ENCODE results near the gene TFCP2.

GRCh38 chr12:51191516-51192283 is 18.8 kb upstream of the TFCP2 start:
- TF ChIP-seq SUZ12 (IDR thresholded peaks at IDR 0.05) = no peak
- no peak for TF ChIP-seq TARDBP (IDR thresholded peaks at IDR 0.05)
- TF ChIP-seq NFRKB (IDR thresholded peaks at IDR 0.05) = no peak

Measured in HEK293T (cell line).